GM12874 (cell line): Measurements from ENCODE around the gene BOC.

Experiments
- CTCF ChIP-seq: IDR thresholded peaks from 2 replicates; pipeline ENCODE4 v1.5.1; 2011; ENCODE audit warnings: low read depth, mild to moderate bottlenecking, control low read depth, low read length, moderate library complexity; ENCODE audit not compliant: insufficient read depth

Gene BOC

GRCh38 chr3:113200351-113200750 lies 11.0 kb upstream of the BOC start:
- TF ChIP-seq CTCF, result no peak

GRCh38 chr3:113200946-113201345 lies 10.4 kb upstream of the BOC start:
- TF ChIP-seq CTCF, result no peak

GRCh38 chr3:113204371-113204770 lies 7.0 kb upstream of the BOC start:
- TF ChIP-seq CTCF, result no peak

- no peak for TF ChIP-seq CTCF
Measured at GRCh38 chr3:113205481-113205880, 5.9 kb upstream of the BOC start.

GRCh38 chr3:113210604-113211329 lies 590 bp upstream of the BOC start:
- TF ChIP-seq CTCF, result no peak

GRCh38 chr3:113212150-113212843 lies 940 bp downstream of the BOC start:
- no peak for TF ChIP-seq CTCF

- TF ChIP-seq CTCF, result no peak
Measured at GRCh38 chr3:113212844-113213375, 1.6 kb downstream of the BOC start.
